Fibroblast of pulmonary artery (primary cell): ENCODE results near the gene PFDN2.

Experiments used
- DNase-seq: peaks from one replicate; pipeline ENCODE4 v3.0.0-alpha.2; 2010; ENCODE audit warnings: low read depth
- H3K4me3 ChIP-seq: replicated peaks from 2 replicates; pipeline ENCODE4 v1.5.1; 2011; ENCODE audit warnings: low read depth, mild to moderate bottlenecking, control low read depth, low read length, moderate library complexity
- TF ChIP-seq, protein P1 (sequence below): IDR thresholded peaks from 2 replicates; pipeline ENCODE4 v1.5.1; 2011; ENCODE audit warnings: mild to moderate bottlenecking, control low read depth, low read length, inconsistent platforms; ENCODE audit errors: missing control alignments

The PFDN2 gene

DNA sequence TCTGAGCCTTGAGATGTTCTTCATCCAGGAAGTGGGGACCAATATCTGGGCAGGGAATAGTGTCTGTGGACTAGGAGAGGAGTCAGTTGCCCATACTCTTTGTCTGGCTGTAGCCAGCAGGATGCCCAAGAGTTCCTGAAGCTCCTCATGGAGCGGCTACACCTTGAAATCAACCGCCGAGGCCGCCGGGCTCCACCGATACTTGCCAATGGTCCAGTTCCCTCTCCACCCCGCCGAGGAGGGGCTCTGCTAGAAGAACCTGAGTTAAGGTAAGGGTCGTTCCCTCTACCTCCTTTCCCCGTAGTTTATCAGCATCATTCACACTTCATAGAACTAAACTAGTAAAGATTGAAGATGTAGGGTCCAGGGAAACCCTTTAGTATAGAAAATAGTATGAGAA lies 45.0 kb upstream of the PFDN2 start:
- no peak for DNase-seq

DNA sequence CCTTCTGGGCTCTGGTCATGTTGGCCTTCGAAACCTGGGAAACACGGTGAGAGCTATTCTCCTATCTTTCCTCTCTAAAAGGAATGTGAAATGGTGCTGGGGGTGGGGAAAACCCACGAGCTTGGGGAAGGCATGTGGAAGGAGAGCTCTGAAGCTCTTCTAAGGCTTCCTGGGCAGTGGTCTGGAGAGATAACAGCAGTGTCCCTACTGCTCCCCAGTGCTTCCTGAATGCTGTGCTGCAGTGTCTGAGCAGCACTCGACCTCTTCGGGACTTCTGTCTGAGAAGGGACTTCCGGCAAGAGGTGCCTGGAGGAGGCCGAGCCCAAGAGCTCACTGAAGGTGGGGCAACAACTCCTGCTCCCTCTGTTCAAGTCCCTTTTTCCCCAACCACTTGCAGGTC lies 44.2 kb upstream of the PFDN2 start:
- TF ChIP-seq, protein P1, sequence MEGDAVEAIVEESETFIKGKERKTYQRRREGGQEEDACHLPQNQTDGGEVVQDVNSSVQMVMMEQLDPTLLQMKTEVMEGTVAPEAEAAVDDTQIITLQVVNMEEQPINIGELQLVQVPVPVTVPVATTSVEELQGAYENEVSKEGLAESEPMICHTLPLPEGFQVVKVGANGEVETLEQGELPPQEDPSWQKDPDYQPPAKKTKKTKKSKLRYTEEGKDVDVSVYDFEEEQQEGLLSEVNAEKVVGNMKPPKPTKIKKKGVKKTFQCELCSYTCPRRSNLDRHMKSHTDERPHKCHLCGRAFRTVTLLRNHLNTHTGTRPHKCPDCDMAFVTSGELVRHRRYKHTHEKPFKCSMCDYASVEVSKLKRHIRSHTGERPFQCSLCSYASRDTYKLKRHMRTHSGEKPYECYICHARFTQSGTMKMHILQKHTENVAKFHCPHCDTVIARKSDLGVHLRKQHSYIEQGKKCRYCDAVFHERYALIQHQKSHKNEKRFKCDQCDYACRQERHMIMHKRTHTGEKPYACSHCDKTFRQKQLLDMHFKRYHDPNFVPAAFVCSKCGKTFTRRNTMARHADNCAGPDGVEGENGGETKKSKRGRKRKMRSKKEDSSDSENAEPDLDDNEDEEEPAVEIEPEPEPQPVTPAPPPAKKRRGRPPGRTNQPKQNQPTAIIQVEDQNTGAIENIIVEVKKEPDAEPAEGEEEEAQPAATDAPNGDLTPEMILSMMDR = no peak
- no peak for DNase-seq
- no peak overlapping the region for H3K4me3 ChIP-seq

More for the DNA sequence above, 45.0 kb upstream of the PFDN2 start:
- H3K4me3 ChIP-seq = no peak overlapping the region
- TF ChIP-seq, protein P1 = no peak

DNA sequence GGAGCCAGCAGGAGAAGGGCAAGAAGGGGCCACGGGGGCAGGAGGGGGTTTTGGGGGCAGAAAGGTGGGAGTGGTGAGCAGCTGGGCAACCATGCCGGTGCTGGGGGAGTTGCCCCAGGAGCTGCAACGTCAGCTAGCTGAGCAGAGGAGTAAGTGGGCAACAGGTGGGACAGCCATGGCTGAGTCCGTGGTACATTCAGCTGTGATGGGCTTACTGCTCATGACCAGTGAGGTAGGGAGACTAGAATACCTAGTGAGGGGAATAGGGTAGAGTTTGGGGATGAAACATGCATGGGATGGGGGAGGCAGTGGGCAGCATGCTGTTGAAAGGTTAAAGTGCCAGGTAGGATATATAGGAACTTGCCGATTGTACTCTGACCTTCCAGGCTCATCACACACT lies 43.8 kb upstream of the PFDN2 start:
- DNase-seq = no peak
- no peak overlapping the region for H3K4me3 ChIP-seq
- TF ChIP-seq, protein P1 = no peak

DNA sequence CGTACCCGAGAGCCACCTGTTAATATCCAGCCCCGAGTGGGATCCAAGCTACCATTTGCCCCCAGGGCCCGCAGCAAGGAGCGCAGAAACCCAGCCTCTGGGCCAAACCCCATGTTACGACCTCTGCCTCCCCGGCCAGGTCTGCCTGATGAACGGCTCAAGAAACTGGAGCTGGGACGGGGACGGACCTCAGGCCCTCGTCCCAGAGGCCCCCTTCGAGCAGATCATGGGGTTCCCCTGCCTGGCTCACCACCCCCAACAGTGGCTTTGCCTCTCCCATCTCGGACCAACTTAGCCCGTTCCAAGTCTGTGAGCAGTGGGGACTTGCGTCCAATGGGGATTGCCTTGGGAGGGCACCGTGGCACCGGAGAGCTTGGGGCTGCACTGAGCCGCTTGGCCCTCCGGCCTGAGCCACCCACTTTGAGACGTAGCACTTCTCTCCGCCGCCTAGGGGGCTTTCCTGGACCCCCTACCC lies 42.9 kb upstream of the PFDN2 start:
- no peak overlapping the region for H3K4me3 ChIP-seq
- no peak for DNase-seq
- TF ChIP-seq, protein P1 = no peak

DNA sequence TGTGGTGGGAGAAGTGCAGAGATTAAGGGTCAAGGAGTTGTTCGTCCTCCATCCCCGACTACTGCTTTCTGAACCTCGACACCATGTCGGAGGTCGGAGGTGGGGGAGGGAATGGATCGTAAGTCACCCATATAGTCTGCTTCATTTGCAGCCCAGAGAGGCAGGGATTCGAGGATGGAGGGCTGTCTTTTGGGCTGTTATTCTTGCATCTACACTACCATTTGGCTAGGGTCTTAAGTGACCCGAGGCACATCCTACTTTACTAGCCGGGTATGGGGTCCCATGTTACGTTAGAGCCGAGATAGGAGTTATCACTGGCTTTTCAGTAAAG lies 42.0 kb upstream of the PFDN2 start:
- peak overlapping the region; percentile 73 for H3K4me3 ChIP-seq
- TF ChIP-seq, protein P1 = no peak
- DNase-seq = no peak

DNA sequence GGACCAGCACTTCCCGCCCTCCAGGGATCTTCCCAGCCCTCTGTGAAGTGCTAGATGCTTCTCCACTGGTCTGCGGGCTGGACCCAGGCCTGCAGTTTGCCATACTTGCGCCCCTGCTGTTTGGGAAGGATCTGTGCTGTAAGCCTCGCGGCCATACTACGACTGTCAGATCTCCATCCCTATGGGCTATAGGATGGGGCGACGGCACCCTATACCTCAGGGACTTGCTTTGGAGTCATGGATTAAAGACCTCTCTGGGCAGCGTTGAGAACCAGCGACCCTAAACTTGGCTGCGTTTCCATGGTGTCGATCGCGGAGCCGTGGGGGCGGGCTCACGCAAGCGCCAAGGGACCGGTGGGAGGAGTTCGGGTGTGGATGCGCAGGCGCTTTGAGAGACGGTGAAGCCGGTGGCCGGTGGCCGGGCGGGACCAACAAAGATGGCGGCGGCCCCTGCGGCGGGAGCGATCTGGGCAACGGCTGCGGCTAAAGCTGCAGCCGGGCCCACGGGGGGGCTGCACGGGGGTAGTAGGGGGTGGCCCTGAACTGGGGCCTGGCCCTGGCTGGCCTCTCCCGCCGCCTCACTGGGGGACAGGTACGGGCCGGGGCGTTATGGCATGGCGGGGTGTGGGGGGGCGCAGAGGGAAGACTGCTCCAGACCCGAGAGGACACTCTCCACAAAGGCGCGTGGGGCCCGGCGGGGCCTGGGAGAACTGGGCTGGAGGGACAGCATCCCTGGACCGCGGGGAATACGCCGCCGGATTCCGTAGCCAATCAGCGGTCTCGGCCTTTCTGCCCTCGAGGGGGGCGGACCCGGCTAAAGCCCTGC lies 41.5 kb upstream of the PFDN2 start, which contains the start of gene USP21:
Gene USP21 (plus strand): TSS at position 414 of the 826 bp plus-strand sequence. CDS start 1,141 bp downstream, outside the sequence.
- peak; percentile 90 for DNase-seq
- peak within 1 kb of the TSS; percentile 73 for H3K4me3 ChIP-seq
- TF ChIP-seq, protein P1 = peak; percentile 44
